ENCODE results near the gene MYOD1.

MYOD1 gene

DNA sequence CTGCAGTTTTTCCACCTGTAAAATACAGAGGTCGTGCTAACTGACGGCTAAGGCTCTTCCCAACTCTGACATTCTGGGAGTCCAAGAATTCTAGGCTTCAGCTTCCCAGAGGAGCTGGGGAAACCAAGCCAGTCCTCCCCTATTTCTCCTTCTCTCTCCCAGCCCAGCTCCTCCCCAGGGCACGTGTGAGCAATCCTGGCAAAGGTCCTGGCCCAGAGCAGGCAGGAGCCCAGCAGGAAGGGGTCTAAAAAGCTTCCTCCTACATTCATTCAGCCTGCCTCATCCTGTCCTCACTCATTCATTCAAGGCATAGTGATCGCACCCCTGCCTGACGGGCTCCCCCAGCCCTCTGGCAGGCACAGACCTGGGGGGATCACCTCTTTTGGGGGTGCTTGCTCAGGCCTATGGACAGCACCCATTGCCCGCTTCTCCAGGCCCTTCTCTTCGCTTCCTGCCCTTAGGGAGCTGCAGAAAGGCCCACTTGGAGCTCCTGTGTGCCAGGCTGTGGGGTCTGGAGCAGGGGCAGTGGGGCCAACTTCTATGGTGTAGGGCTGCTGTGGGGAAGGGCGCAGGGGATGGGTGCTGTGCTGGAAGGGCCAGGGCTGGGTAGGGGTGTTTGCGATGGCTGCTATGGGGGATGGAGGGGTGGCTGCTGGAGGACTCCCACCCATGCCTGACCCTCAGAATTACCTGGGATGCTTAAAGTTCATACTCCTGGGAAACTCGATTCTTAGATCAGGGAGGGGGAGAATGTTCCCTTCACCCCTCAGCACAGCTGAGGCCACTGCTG, 25.0 kb downstream of the MYOD1 start:
- TF ChIP-seq, protein P1, sequence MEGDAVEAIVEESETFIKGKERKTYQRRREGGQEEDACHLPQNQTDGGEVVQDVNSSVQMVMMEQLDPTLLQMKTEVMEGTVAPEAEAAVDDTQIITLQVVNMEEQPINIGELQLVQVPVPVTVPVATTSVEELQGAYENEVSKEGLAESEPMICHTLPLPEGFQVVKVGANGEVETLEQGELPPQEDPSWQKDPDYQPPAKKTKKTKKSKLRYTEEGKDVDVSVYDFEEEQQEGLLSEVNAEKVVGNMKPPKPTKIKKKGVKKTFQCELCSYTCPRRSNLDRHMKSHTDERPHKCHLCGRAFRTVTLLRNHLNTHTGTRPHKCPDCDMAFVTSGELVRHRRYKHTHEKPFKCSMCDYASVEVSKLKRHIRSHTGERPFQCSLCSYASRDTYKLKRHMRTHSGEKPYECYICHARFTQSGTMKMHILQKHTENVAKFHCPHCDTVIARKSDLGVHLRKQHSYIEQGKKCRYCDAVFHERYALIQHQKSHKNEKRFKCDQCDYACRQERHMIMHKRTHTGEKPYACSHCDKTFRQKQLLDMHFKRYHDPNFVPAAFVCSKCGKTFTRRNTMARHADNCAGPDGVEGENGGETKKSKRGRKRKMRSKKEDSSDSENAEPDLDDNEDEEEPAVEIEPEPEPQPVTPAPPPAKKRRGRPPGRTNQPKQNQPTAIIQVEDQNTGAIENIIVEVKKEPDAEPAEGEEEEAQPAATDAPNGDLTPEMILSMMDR (IDR thresholded peaks at IDR 0.05; ENCODE audit: borderline replicate concordance, insufficient read depth, low read depth, low read length), result no peak
- H3K4me3 ChIP-seq (ENCODE audit: low read depth, low read length), result no peak overlapping the region

DNA sequence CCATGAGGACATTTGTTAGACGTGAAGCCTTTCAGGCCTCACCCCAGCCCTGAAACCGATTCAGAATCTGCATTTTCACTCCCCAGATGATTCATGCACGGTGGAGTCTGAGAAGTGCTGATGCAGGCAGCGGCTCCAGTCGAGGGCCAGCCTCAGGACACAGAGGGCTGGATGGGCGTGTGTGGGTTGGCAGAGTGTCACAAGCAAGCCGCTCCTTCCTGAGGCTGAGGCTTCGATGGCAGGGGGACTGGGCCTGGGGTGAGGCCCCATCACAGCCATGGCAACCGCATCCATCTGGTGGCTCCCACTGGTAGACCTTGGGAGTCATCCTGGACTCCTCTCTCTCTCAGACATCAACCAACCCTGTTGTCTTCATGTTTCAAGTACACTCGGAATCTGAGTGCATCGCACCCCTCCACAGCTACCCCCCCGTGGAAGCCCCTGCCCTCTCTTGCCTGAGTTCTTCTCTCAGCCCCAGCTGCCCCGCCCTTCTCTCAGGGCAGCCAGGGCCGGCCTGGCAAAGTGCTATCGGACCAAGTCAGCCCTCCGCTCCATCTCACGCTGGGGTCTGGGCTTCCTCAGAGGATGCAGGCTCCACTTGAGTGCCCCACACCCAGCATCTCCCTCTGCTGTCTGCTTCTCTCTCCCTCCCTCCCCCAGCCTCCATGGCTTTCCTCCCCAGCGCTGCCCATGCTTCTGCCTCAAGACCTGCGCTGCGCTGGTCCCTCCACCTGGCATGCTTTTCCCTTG, 25.8 kb downstream of the MYOD1 start:
- TF ChIP-seq, protein P1 (IDR thresholded peaks at IDR 0.05; ENCODE audit: borderline replicate concordance, insufficient read depth, low read depth, low read length), result no peak
- no peak overlapping the region for H3K4me3 ChIP-seq (ENCODE audit: low read depth, low read length)

DNA sequence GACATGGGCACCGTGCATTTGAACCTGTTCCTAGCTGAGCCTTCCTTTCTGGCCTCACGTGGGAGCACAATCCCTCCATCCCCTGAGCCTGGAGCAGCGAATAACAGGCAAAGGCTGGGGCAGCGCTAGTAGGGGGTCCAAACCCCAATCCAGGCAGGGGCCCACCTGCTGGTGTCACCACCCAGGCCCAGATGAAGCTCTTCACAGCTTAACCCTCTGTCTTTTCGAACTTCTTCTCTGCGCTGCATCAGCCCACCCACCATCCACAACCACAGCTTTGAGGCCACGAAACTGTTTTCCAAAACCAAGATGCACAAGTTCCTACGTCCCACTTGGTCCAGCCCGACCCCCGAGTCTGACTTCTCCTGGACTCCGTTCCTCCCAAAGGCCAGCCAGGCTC, 26.7 kb downstream of the MYOD1 start:
- TF ChIP-seq, protein P1 (IDR thresholded peaks at IDR 0.05; ENCODE audit: borderline replicate concordance, insufficient read depth, low read depth, low read length), result no peak
- no peak overlapping the region for H3K4me3 ChIP-seq (ENCODE audit: low read depth, low read length)

GRCh38 chr11:17747131-17747955, 28.0 kb downstream of the MYOD1 start:
- H3K4me3 ChIP-seq (ENCODE audit: low read depth, low read length), result no peak overlapping the region
- TF ChIP-seq, protein P1 (IDR thresholded peaks at IDR 0.05; ENCODE audit: borderline replicate concordance, insufficient read depth, low read depth, low read length), result no peak

DNA sequence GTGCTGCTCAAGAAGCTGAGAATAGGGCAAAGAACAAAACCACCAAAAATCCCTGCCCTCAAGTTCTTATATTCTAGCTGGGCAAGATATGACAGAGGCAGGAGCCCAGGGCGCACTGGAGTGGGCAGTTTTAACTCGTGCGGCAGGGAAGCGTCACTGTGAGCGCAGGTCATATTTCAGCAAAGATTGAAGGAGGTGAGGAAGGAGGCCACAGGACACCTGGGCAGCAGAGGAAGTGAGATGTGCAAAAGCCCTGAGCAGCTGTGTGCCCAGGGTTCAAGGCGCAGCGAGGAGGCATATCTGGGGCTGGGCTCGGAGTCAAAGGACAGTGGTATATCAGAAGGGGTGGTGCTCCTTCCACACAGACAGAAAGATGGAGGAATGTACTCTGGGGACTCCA, 28.7 kb downstream of the MYOD1 start:
- no peak overlapping the region for H3K4me3 ChIP-seq (ENCODE audit: low read depth, low read length)
- TF ChIP-seq, protein P1 (IDR thresholded peaks at IDR 0.05; ENCODE audit: borderline replicate concordance, insufficient read depth, low read depth, low read length), result no peak

DNA sequence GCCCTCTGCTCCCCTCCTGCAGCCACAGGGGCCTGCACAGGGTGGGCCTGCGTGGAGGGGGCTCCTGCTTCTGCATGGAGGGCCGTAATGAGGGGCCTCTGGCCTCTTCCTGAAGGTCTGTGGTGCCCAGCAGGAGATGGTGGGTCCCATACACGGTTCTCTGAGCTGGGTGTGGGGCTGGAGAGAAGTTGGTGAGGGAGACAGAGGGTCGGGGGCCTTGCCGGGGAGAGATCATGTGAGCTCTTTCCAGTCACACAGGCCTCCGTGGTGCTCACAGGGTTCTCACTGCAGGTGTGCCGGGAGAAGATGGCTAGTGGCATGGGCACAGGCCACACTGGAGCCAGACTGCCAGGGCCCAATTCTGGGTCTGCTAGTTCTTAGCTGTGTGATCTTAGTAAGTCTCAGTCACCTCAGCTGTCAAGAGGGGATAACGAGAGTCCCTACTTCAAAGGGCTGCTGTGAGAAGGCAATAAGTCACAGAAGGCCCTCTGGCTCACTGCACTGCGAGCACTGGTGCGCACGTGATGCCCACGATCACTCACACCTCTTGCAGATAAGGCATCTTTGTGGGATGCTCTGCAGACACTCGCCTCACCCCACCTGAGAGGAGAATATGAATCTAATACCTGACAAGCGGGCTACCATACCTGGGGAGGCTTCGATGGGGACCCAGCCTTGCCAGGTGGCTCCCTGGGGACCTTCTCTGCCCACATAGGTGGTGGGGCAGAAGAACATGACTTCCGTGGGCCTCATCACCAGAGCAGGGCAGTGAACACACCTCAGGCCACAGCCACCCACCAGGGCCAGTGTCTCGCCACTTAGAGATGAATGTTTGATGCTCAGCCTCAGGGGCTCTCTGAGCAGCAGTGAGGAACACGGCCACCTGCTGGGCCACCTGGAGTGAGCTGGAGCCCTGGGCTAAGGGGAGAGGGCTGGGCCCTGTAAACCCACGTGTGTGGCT, 29.7 kb downstream of the MYOD1 start:
- TF ChIP-seq, protein P1 (IDR thresholded peaks at IDR 0.05; ENCODE audit: borderline replicate concordance, insufficient read depth, low read depth, low read length), result no peak
- no peak overlapping the region for H3K4me3 ChIP-seq (ENCODE audit: low read depth, low read length)
